Fibroblast of the aortic adventitia (primary cell): ENCODE data around the gene NHERF1. TPM values are rescaled to one million over a fixed set of nuclear protein-coding genes. Genes with fewer than 3 reads are reported as not detected.

ENCODE experiments used
- DNase-seq: peaks from one replicate; pipeline ENCODE4 v3.0.0-alpha.2; 2010; ENCODE audit warnings: low read depth
- H3K4me3 ChIP-seq: 2 replicates; pipeline ENCODE4 v1.5.1; 2011; ENCODE audit warnings: low read depth, mild to moderate bottlenecking, control low read depth, low read length, moderate library complexity
- total RNA-seq: library from RNA; depleted of rRNA; stranded (reverse); fragments of >200 nt; gene quantifications from 2 replicates; pipeline ENCODE4 v1.2.3, GENCODE V29; 2012; ENCODE audit warnings: low replicate concordance
- TF ChIP-seq, protein P1 (sequence below): IDR thresholded peaks from 2 replicates; pipeline ENCODE4 v1.5.1; 2011; ENCODE audit warnings: mild to moderate bottlenecking, low read length, control low read depth, inconsistent platforms; ENCODE audit not compliant: insufficient read depth

NHERF1 gene
- total RNA-seq, 1 donor = 11.0 TPM

DNA sequence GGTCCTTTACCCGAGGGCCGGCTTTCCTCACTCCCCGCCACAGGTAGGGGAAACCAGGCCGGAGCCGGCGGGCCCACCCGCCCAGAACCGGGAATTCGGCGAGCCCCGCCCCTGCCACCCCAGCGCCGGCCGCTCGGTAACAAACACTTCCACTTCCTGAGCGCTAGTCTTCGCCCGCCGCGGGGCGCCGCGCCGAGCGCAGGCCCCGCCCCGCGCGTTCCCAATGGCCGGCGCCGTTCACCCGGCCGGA is 224 bp upstream of the NHERF1 start:
- TF ChIP-seq, protein P1, sequence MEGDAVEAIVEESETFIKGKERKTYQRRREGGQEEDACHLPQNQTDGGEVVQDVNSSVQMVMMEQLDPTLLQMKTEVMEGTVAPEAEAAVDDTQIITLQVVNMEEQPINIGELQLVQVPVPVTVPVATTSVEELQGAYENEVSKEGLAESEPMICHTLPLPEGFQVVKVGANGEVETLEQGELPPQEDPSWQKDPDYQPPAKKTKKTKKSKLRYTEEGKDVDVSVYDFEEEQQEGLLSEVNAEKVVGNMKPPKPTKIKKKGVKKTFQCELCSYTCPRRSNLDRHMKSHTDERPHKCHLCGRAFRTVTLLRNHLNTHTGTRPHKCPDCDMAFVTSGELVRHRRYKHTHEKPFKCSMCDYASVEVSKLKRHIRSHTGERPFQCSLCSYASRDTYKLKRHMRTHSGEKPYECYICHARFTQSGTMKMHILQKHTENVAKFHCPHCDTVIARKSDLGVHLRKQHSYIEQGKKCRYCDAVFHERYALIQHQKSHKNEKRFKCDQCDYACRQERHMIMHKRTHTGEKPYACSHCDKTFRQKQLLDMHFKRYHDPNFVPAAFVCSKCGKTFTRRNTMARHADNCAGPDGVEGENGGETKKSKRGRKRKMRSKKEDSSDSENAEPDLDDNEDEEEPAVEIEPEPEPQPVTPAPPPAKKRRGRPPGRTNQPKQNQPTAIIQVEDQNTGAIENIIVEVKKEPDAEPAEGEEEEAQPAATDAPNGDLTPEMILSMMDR = no peak
- DNase-seq = no peak
- H3K4me3 ChIP-seq = peak overlapping the region; percentile 64

DNA sequence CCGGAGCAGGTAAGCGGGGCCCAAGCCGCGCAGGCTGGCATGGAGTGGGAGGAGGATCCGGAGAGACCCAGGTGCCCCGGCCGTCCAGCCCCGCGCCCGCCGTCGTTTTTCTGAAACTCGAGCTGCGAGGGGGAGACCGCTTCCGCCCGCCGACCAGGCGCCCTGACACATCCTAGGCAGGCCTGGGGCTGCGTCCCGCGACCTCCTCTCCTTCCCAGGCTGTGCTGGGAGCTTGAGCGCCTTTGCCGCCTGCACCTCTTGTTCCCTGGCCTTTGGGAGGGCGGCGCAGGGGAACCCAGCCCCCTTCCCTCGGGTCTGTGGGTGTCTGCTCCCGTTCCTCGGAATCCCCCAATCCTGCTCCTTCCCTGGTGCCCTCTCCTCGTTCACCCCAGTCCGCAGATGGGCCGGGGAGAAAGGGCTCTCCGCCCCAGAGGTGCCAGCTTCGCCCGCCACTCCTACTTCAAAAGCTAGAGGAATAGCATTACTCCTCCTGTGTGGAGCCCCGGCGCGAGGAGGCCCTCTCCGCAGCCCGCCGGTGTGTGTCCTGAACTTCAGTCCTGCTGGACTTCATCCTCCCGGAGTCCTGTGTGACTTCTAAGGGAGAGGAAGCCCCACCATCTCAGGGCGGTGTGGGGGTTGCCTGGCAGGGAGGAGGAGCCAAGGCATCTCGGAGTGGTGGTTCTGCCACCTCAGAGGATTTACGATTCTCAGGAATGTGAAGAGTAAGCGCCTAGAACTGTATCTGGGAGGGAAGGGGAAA is 1.0 kb downstream of the NHERF1 start:
- H3K4me3 ChIP-seq = peak overlapping the region; percentile 83
- TF ChIP-seq, protein P1 = no peak
- DNase-seq = no peak

DNA sequence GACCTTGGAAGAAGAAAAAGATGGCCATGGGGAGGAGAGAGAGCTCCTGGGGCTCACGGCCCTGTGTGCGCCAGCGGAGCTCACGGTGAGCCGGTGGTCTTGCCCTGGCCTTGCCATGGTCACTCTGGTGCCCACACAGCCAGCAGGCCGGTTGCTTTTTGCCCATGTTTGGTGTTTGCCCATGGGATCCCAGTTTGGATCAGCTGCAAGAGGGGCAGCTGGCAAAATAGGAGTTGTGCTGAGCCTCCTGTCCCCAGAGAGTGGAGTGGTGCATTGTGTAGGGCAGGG is 1.6 kb downstream of the NHERF1 start:
- DNase-seq = no peak
- peak overlapping the region; percentile 83 for H3K4me3 ChIP-seq
- TF ChIP-seq, protein P1 = no peak

DNA sequence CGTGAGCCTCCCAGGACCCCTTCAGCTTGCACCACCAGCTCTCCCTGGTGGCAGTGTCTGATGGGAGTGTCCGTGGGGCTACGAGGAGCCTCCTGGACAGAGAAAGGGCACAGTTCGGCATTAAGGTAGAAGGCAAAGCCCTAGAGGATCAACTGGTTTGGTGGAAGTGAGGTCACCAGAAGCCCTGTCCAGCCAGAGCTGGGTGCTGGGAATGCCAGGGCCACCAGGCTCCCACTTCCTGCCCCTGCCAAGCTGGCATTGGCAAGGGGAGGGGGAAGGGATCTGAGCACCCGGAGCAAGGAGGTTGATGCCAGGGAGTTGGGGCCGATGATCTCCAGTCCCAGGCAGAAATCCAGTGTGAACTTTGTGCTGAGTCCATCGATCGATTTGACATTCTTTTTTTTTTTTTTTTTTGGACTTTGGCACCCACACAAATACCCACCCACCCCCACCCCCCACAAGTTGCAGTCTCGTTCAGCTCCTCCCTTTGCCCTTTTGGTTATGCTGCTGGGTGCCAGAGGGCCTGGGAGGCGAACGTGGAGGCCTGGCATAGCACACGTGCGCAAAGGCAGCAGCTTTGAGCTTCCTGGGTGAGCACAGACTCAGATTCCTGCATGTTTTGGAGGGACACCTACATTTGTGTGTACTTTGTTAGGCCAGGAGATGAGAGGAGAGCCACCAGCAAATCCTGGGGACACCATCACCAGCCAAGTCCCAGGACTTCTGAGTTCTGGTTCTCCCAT is 2.1 kb downstream of the NHERF1 start:
- DNase-seq = no peak
- TF ChIP-seq, protein P1 = no peak
- peak overlapping the region; percentile 83 for H3K4me3 ChIP-seq

DNA sequence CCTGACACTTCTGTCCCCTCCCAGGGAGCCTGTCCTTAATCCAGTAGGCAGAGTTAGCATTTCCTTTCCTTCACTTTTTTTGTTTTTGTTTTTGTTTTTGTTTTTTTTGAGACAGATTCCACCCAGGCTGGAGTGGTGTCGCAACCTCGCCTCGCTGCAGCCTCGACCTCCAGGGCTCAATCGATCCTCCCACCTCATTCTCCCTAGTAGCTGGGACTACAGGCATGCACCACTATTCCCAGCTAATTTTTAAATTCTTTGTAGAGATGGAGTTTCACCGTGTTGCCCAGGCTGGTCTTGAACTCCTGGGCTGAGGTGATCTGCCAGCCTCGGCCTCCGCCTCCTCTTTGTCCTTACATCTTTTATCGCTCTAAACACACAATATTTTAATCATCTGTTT is 4.0 kb downstream of the NHERF1 start:
- TF ChIP-seq, protein P1 = no peak
- no peak overlapping the region for H3K4me3 ChIP-seq
- no peak for DNase-seq

DNA sequence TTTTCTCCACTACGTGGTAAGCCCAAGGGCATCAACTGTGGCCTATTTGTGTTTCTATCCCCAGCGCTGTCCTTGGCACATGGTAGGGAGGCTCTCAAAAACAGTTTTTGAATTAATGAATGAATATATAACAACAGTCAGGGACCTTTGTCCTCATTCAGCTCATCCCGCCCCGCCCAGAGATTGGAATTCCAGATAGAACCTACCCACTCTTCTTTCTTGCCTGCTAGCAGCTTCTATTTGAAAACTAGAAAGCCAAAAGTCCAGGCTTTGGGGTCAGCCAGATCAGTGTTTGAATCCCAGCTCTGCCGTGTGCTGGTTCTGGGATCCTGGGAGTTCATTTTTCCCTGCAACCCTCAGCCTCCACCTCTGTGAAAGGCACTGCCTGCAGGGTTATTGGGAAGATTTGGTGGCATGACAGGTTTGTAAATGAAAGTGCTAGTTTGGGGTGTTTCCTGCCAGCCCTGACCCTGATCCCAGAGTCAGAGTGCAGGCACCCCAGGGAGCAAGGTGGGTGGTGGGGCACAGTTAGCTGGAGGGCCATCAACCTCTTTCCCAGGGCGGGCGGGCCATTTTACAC is 4.5 kb downstream of the NHERF1 start:
- TF ChIP-seq, protein P1 = no peak
- DNase-seq = no peak
- H3K4me3 ChIP-seq = no peak overlapping the region
